Type B pancreatic cell (in vitro differentiated cells): ENCODE measurements around the gene ABCB8. TPM values are rescaled to one million over a fixed set of nuclear protein-coding genes. Genes with fewer than 3 reads are reported as not detected.

Source experiments
- DNase-seq: peaks from one replicate; pipeline ENCODE4 v3.0.0; 2021; ENCODE audit warnings: mixed read lengths; ENCODE audit not compliant: unreplicated experiment; ENCODE audit errors: extremely low spot score
- H3K27ac Mint-ChIP-seq: 2 replicates; pipeline ENCODE4 v1.8.0; 2021; ENCODE audit warnings: mild to moderate bottlenecking, mixed read lengths
- H3K27me3 Mint-ChIP-seq: 2 replicates; pipeline ENCODE4 v1.8.0; 2021; ENCODE audit warnings: mixed read lengths
- H3K36me3 Mint-ChIP-seq: 2 replicates; pipeline ENCODE4 v1.8.0; 2021; ENCODE audit warnings: mixed read lengths
- H3K4me1 Mint-ChIP-seq: one replicate; pipeline ENCODE4 v1.8.0; 2021; ENCODE audit warnings: mixed read lengths; ENCODE audit not compliant: unreplicated experiment
- H3K4me3 Mint-ChIP-seq: 2 replicates; pipeline ENCODE4 v1.8.0; 2021; ENCODE audit warnings: mild to moderate bottlenecking, mixed read lengths
- H3K9me3 Mint-ChIP-seq: 2 replicates; pipeline ENCODE4 v1.8.0; 2021; ENCODE audit warnings: mixed read lengths
- CTCF ChIP-seq: fragments of 200-600 bp; sonication (generic); conservative IDR thresholded peaks from 2 replicates; pipeline ENCODE4 v1.5.0; 2021; ENCODE audit warnings: antibody characterized with exemption, mild to moderate bottlenecking
- total RNA-seq: library from RNA; stranded (reverse); gene quantifications from 2 replicates; pipeline ENCODE4 v1.2.1, GENCODE V29; 2021; ENCODE audit warnings: low replicate concordance

The ABCB8 gene
- total RNA-seq, 1 donor from 2014 or later = 45.5 TPM

DNA sequence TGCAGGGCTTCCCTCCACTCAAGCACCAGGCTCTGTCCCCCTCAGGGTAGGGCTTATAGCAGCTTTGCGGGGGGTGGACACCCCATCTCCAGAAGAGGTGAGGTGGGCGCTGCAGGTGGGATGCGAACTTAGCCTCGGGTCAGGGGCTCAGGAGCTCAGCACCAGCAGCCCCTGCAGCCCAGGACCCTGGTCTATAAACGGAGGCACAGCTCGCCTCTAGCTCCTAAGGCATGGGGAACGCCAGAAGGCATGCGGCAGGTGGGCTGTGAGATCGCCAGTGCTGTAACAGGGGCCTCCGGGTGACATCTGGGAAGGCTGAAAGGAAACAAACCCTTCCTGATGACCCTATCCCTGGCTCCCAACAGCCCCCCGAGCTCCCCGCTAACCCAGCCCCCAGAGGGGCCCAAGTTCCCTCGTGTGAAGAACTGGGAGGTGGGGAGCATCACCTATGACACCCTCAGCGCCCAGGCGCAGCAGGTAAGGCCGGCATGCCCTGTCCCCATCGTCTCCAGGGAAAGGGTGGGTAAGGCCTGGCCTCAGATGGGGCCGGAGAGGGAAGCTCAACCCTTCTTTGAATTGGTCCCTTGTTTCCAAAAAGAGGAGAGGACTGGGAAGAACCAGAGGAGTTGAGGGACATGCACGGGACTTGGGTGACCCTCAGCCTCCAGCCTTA is 33.3 kb upstream of the ABCB8 start:
- H3K27ac Mint-ChIP-seq = no peak overlapping the region
- peaks cover 8% of the 10 kb centered on the region for H3K4me1 Mint-ChIP-seq
- TF ChIP-seq CTCF = no peak
- peaks cover 4% of the 10 kb centered on the region for H3K9me3 Mint-ChIP-seq
- no peaks in the 10 kb centered on the region for H3K36me3 Mint-ChIP-seq
- H3K4me3 Mint-ChIP-seq = no peak overlapping the region
- H3K27me3 Mint-ChIP-seq = peaks cover 11% of the 10 kb centered on the region
- DNase-seq = no peak

- no peak overlapping the region for H3K4me3 Mint-ChIP-seq
These were observed 31.7 kb upstream of the ABCB8 start for GRCh38 chr7:150996376-150997074.

DNA sequence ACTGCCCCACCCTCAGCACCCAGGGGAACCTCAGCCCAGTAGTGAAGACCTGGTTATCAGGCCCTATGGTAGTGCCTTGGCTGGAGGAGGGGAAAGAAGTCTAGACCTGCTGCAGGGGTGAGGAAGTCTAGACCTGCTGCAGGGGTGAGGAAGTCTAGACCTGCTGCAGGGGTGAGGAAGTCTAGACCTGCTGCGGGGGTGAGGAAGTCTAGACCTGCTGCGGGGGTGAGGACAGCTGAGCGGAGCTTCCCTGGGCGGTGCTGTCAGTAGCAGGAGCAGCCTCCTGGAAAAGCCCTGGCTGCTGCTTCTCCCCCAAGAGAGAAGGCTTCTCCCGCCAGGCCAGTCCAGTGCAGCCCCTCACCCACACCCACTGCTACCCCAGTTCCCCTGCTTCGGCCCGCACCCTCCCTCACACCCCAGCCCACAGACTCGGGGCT is 31.2 kb upstream of the ABCB8 start:
- TF ChIP-seq CTCF = no peak
- no peaks in the 10 kb centered on the region for H3K36me3 Mint-ChIP-seq
- peaks cover 3% of the 10 kb centered on the region for H3K27me3 Mint-ChIP-seq
- no peak overlapping the region for H3K4me3 Mint-ChIP-seq
- peaks cover 8% of the 10 kb centered on the region for H3K4me1 Mint-ChIP-seq
- no peaks in the 10 kb centered on the region for H3K9me3 Mint-ChIP-seq
- DNase-seq = no peak
- H3K27ac Mint-ChIP-seq = no peak overlapping the region

More at GRCh38 chr7:150996376-150997074, 31.7 kb upstream of the ABCB8 start:
- Mint-ChIP-seq H3K27ac (no peak overlapping the region), H3K27me3 (peaks cover 3% of the 10 kb centered on the region), H3K9me3 (no peaks in the 10 kb centered on the region), H3K36me3 (no peaks in the 10 kb centered on the region), H3K4me1 (peaks cover 8% of the 10 kb centered on the region)
- DNase-seq = no peak
- no peak for TF ChIP-seq CTCF

DNA sequence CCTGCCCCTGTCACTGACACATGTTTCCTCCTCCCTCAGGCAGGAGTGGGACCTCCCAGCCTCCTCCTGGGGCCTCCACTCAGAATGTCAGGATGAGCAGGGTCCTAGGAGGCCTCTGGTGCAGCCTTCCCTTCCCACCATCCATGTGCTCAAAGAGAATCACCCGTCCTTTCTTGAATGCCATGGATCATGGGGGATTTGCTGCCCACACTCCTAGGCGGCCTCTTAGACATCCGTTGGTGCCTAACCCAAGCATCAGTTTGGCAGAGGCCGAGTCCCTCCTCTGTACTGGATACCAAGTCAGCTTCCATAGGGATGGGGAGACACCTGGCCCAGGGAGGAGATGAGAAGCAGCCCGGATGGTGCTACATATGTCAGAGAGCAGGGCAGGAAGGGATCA is 30.4 kb upstream of the ABCB8 start:
- Mint-ChIP-seq H3K4me1 (peaks cover 4% of the 10 kb centered on the region), H3K27ac (no peak overlapping the region), H3K4me3 (no peak overlapping the region), H3K36me3 (no peaks in the 10 kb centered on the region), H3K9me3 (no peaks in the 10 kb centered on the region), H3K27me3 (no peaks in the 10 kb centered on the region)
- DNase-seq = no peak
- TF ChIP-seq CTCF = no peak

- H3K36me3 Mint-ChIP-seq = no peaks in the 10 kb centered on the region
These were observed 29.9 kb upstream of the ABCB8 start for GRCh38 chr7:150998341-150998740.

More at GRCh38 chr7:150998341-150998740, 29.9 kb upstream of the ABCB8 start:
- no peak for DNase-seq
- no peak for TF ChIP-seq CTCF
- Mint-ChIP-seq H3K27me3 (peaks cover under 1% of the 10 kb centered on the region), H3K9me3 (no peaks in the 10 kb centered on the region), H3K27ac (no peak overlapping the region), H3K4me1 (peaks cover 4% of the 10 kb centered on the region), H3K4me3 (no peak overlapping the region)
